ENCODE measurements around the gene CD93. TPM values are rescaled to one million over a fixed set of nuclear protein-coding genes. Genes with fewer than 3 reads are reported as not detected.

The CD93 gene
- total RNA-seq, 4 donors from 2014 or later: 17.3 to 22.2 (median 21.1) TPM

- peaks cover 18 to 23% of the 10 kb centered on the region in 2 donors for H3K4me1 ChIP-seq
- TF ChIP-seq, protein P1, sequence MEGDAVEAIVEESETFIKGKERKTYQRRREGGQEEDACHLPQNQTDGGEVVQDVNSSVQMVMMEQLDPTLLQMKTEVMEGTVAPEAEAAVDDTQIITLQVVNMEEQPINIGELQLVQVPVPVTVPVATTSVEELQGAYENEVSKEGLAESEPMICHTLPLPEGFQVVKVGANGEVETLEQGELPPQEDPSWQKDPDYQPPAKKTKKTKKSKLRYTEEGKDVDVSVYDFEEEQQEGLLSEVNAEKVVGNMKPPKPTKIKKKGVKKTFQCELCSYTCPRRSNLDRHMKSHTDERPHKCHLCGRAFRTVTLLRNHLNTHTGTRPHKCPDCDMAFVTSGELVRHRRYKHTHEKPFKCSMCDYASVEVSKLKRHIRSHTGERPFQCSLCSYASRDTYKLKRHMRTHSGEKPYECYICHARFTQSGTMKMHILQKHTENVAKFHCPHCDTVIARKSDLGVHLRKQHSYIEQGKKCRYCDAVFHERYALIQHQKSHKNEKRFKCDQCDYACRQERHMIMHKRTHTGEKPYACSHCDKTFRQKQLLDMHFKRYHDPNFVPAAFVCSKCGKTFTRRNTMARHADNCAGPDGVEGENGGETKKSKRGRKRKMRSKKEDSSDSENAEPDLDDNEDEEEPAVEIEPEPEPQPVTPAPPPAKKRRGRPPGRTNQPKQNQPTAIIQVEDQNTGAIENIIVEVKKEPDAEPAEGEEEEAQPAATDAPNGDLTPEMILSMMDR (IDR thresholded peaks at IDR 0.05 in 4 of 5, conservative IDR thresholded peaks at IDR 0.05 in 1 of 5): no peak
- no peak for TF ChIP-seq POLR2A (IDR thresholded peaks at IDR 0.05)
- ATAC-seq (no peak), DNase-seq (no peak)
- H3K4me3 ChIP-seq: no peak overlapping the region
- H3K27ac ChIP-seq: no peak overlapping the region
- H3K9me3 ChIP-seq: no peaks in the 10 kb centered on the region
- in situ Hi-C loops (cut with MboI; ENCODE audit: low sequenced_read_pairs in 4 of 4) (no loop called here), intact Hi-C loops (cut with DNase I; ENCODE audit: low total_unique reads) (no loop called here)
- no peaks in the 10 kb centered on the region for H3K36me3 ChIP-seq
- no peaks in the 10 kb centered on the region for H3K27me3 ChIP-seq
Measured at GRCh38 chr20:23095499-23095898, 9.4 kb upstream of the CD93 start.

DNA sequence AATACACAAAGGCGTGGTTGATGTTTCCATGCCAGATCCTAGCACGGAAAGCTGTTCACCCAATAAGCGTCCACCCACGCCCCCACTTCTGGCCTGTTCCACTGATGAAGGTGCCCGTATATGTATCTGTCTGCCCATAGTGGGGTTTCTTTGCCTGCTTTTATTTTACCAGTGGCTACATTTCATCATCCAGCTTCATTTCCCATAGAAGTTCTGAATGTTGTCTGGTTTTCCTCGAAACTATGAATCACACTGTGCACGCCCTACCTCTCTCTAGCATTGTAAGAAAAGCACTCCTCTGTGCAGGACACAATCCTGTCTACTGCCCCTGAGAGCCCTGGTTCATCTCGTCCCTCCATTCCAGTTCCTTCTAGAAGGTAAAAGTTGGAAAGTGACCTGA lies 8.8 kb upstream of the CD93 start:
- Histone ChIP-seq H3K9me3 (no peaks in the 10 kb centered on the region), H3K27me3 (no peaks in the 10 kb centered on the region), H3K36me3 (no peaks in the 10 kb centered on the region), H3K4me1 (peaks cover 18 to 23% of the 10 kb centered on the region in 2 donors), H3K4me3 (no peak overlapping the region), H3K27ac (no peak overlapping the region)
- in situ Hi-C loops (cut with MboI; ENCODE audit: low sequenced_read_pairs in 4 of 4) (no loop called here), intact Hi-C loops (cut with DNase I; ENCODE audit: low total_unique reads) (loop anchor here (5.0 kb wide), 1 partner anchor 43 kb away; no protein-coding TSS in a partner anchor)
- TF ChIP-seq, protein P1 (IDR thresholded peaks at IDR 0.05 in 4 of 5, conservative IDR thresholded peaks at IDR 0.05 in 1 of 5): no peak
- TF ChIP-seq POLR2A (IDR thresholded peaks at IDR 0.05): no peak
- no peak for ATAC-seq
- DNase-seq: no peak

DNA sequence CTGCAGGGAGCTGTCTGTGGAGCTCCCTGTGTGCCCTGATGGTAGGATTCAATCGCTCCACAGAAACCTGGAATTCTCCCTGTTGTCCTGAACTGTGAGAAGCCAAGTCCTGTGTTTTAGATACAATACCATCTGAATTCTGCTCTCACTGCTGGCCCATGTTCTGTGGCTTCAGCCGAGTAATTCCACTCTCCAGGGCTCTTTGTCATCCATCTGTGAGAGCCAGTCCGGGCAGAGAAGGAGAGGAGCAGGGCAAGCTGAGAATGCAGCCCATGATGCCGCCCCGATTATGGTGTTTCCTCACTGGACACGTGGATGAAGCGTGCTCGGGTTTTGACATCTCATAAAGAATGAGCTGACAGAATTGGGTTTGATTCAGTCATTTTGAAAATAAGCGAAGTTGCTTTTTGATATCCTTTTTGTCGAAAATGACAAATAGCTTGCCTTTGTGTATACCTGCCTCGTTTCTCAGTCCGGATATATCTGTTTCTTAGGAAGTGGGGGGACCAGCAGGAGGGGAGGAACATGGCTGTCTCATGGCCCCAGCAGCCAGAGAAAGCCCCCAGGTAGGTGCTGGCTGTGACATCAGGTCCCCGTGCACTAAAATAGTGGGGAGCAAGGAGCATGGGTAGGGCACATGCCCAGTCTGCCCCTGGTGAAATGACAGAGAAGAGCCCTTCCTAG lies 8.2 kb upstream of the CD93 start:
- H3K27me3 ChIP-seq: no peaks in the 10 kb centered on the region
- ATAC-seq: no peak
- H3K4me3 ChIP-seq: no peak overlapping the region
- intact Hi-C loops (cut with DNase I; ENCODE audit: low total_unique reads): loop anchor here (5.0 kb wide), 1 partner anchor 42 kb away; no protein-coding TSS in a partner anchor
- peaks cover 18 to 23% of the 10 kb centered on the region in 2 donors for H3K4me1 ChIP-seq
- H3K9me3 ChIP-seq: no peaks in the 10 kb centered on the region
- H3K36me3 ChIP-seq: no peaks in the 10 kb centered on the region
- no peak overlapping the region for H3K27ac ChIP-seq
- in situ Hi-C loops (cut with MboI; ENCODE audit: low sequenced_read_pairs in 4 of 4): no loop called here
- no peak for DNase-seq
- TF ChIP-seq POLR2A (IDR thresholded peaks at IDR 0.05): no peak
- TF ChIP-seq, protein P1 (IDR thresholded peaks at IDR 0.05 in 4 of 5, conservative IDR thresholded peaks at IDR 0.05 in 1 of 5): no peak

DNA sequence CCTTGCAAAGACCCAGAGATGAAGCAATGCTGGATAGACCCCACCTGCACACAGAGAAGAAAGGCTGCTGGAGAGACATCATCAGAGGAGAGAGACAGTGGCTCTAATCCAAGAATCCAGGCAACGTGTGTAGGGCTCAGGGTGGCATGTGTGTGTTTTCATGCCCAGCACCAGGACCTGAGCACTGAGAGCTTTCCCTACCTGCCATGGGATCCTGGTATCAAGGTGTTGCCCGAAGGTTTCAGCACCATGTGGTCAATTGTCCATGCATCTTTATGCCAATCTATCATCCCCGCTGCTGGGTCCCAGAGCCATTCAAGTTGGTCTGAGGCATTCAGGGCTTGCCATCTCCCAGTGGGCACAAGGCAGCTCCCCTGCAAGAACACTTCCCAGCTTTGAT lies 7.5 kb upstream of the CD93 start:
- no peak overlapping the region for H3K4me3 ChIP-seq
- no peaks in the 10 kb centered on the region for H3K9me3 ChIP-seq
- no peaks in the 10 kb centered on the region for H3K36me3 ChIP-seq
- in situ Hi-C loops (cut with MboI; ENCODE audit: low sequenced_read_pairs in 4 of 4): no loop called here
- intact Hi-C loops (cut with DNase I; ENCODE audit: low total_unique reads): loop anchor here (5.0 kb wide), 1 partner anchor 41 kb away; no protein-coding TSS in a partner anchor
- ATAC-seq (no peak), DNase-seq (no peak)
- no peak for TF ChIP-seq POLR2A (IDR thresholded peaks at IDR 0.05)
- TF ChIP-seq, protein P1 (IDR thresholded peaks at IDR 0.05 in 4 of 5, conservative IDR thresholded peaks at IDR 0.05 in 1 of 5): no peak
- peaks cover 18 to 23% of the 10 kb centered on the region in 2 donors for H3K4me1 ChIP-seq
- H3K27me3 ChIP-seq: no peaks in the 10 kb centered on the region
- no peak overlapping the region for H3K27ac ChIP-seq
